PC-3 (cell line): Measurements from ENCODE around the gene FAM83G. TPM values are rescaled to one million over a fixed set of nuclear protein-coding genes. Genes with fewer than 3 reads are reported as not detected.

Experiments used
- ATAC-seq: fragments of 200-7000 bp; cut with Tn5 transposase; 2 replicates; pipeline ENCODE4 v1.9.1; 2020; ENCODE audit warnings: mild to moderate bottlenecking, moderate library complexity
- BruUV-seq: library from RNA; stranded (reverse); fragments of 400-500 nt; replicated peaks from 2 replicates; lab custom pipeline; 2021; lab: Mats Ljungman, UMichigan
- CTCF ChIA-PET: fragments of 300-600 bp; sonication (Branson Sonifier 250); formaldehyde crosslinking; loops from one replicate; lab custom pipeline; 2022; ENCODE audit warnings: antibody characterized with exemption; lab: Charles Lee
- POLR2A ChIA-PET: fragments of 300-600 bp; sonication (Branson Sonifier 250); formaldehyde crosslinking; loops from one replicate; lab custom pipeline; 2022; ENCODE audit warnings: antibody characterized with exemption; ENCODE audit not compliant: unreplicated experiment; lab: Charles Lee
- DNase-seq: peaks from one replicate; pipeline ENCODE4 v3.0.0-alpha.2; 2015
- H2AFZ ChIP-seq: fragments of 300-600 bp; sonication (generic); 2 replicates; pipeline ENCODE4 v1.6.0; 2016; ENCODE audit warnings: antibody characterized with exemption, low read length
- H3F3A ChIP-seq: fragments of 300-600 bp; sonication (generic); one replicate; pipeline ENCODE4 v1.6.0; 2017; ENCODE audit warnings: antibody characterized with exemption, low read length, control low read depth, mild to moderate bottlenecking; ENCODE audit not compliant: unreplicated experiment
- H3K27ac ChIP-seq: fragments of 300-600 bp; sonication (generic); 2 replicates; pipeline ENCODE4 v1.5.1; 2016; ENCODE audit warnings: mild to moderate bottlenecking, low read length
- H3K27me3 ChIP-seq: fragments of 300-600 bp; sonication (generic); 2 replicates; pipeline ENCODE4 v1.6.1; 2016; ENCODE audit warnings: low read length, mixed read lengths
- H3K36me3 ChIP-seq: fragments of 300-600 bp; sonication (generic); 2 replicates; pipeline ENCODE4 v1.6.1; 2016; ENCODE audit warnings: low read depth, mixed run types, low read length, mixed read lengths
- H3K4me1 ChIP-seq: fragments of 300-600 bp; sonication (generic); 2 replicates; pipeline ENCODE4 v1.5.1; 2016; ENCODE audit warnings: low read length; ENCODE audit not compliant: insufficient read depth
- H3K4me2 ChIP-seq: fragments of 300-600 bp; sonication (generic); 2 replicates; pipeline ENCODE4 v1.6.0; 2016; ENCODE audit warnings: low read length
- H3K4me3 ChIP-seq: fragments of 300-600 bp; sonication (generic); 2 replicates; pipeline ENCODE4 v1.5.1; 2016; ENCODE audit warnings: mild to moderate bottlenecking, low read length, mixed read lengths
- H3K79me2 ChIP-seq: fragments of 300-600 bp; sonication (generic); 2 replicates; pipeline ENCODE4 v1.6.1; 2017; ENCODE audit warnings: low read length, mixed read lengths
- H3K9ac ChIP-seq: fragments of 300-600 bp; sonication (generic); 2 replicates; pipeline ENCODE4 v1.6.0; 2016; ENCODE audit warnings: mild to moderate bottlenecking, low read length
- H3K9me2 ChIP-seq: fragments of 300-600 bp; sonication (generic); replicated peaks from 2 replicates; pipeline ENCODE4 v1.6.1; 2016; ENCODE audit warnings: mixed run types, low read length, mixed read lengths
- H3K9me3 ChIP-seq: fragments of 300-600 bp; sonication (generic); 2 replicates; pipeline ENCODE4 v1.6.1; 2016; ENCODE audit warnings: low read length, mixed read lengths
- H4K20me1 ChIP-seq: fragments of 300-600 bp; sonication (generic); 2 replicates; pipeline ENCODE4 v1.6.1; 2016; ENCODE audit warnings: low read length, mixed read lengths
- EZH2 ChIP-seq: fragments of 300-600 bp; sonication (generic); IDR thresholded peaks from one replicate; pipeline ENCODE4 v1.6.1; 2017; ENCODE audit warnings: antibody characterized with exemption, mild to moderate bottlenecking, low read length; ENCODE audit not compliant: unreplicated experiment
- EZH2phosphoT487 ChIP-seq: fragments of 300-600 bp; sonication (generic); IDR thresholded peaks from 2 replicates; pipeline ENCODE4 v1.6.1; 2018; ENCODE audit warnings: mild to moderate bottlenecking, antibody characterized with exemption, low read length, borderline replicate concordance
- intact Hi-C: fragments of 100-400 bp; cut with micrococcal nuclease; formaldehyde crosslinking; loops from 2 replicates; pipeline ENCODE4 v1.9.0; 2023
- total RNA-seq: library from RNA; depleted of rRNA; stranded (reverse); fragments of >200 nt; gene quantifications from 2 replicates; pipeline ENCODE4 v1.2.3, GENCODE V29; 2014
- TF ChIP-seq, protein P1 (sequence below): fragments of 300-600 bp; sonication (generic); conservative IDR thresholded peaks from 2 replicates; pipeline ENCODE4 v1.5.1; 2017; ENCODE audit warnings: antibody characterized with exemption, low read depth, mild to moderate bottlenecking, low read length

FAM83G gene
- total RNA-seq, 1 experiment from 2014 or later = 0.26 TPM

GRCh38 chr17:19003543-19004420 is 782 bp downstream of the FAM83G start:
- intact Hi-C loops = no loop called here
- no TSS peak for BruUV-seq
- CTCF ChIA-PET = no interaction called here

GRCh38 chr17:19002805-19003542 is 1.6 kb downstream of the FAM83G start:
- CTCF ChIA-PET = no interaction called here
- no peaks in the 10 kb centered on the region for H3K27me3 ChIP-seq
- no peaks in the 10 kb centered on the region for H3F3A ChIP-seq
- no peaks in the 10 kb centered on the region for H3K9me2 ChIP-seq
- no peak overlapping the region for H3K9ac ChIP-seq
- TF ChIP-seq, protein P1, sequence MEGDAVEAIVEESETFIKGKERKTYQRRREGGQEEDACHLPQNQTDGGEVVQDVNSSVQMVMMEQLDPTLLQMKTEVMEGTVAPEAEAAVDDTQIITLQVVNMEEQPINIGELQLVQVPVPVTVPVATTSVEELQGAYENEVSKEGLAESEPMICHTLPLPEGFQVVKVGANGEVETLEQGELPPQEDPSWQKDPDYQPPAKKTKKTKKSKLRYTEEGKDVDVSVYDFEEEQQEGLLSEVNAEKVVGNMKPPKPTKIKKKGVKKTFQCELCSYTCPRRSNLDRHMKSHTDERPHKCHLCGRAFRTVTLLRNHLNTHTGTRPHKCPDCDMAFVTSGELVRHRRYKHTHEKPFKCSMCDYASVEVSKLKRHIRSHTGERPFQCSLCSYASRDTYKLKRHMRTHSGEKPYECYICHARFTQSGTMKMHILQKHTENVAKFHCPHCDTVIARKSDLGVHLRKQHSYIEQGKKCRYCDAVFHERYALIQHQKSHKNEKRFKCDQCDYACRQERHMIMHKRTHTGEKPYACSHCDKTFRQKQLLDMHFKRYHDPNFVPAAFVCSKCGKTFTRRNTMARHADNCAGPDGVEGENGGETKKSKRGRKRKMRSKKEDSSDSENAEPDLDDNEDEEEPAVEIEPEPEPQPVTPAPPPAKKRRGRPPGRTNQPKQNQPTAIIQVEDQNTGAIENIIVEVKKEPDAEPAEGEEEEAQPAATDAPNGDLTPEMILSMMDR = no peak
- TF ChIP-seq EZH2 (no peak), EZH2phosphoT487 (no peak)
- no peaks in the 10 kb centered on the region for H4K20me1 ChIP-seq
- H3K4me3 ChIP-seq = no peak overlapping the region
- DNase-seq (no peak), ATAC-seq (no peak)
- no peaks in the 10 kb centered on the region for H3K79me2 ChIP-seq
- H3K27ac ChIP-seq = no peak overlapping the region
- no TSS peak for BruUV-seq
- H2AFZ ChIP-seq = no peak overlapping the region
- no peaks in the 10 kb centered on the region for H3K36me3 ChIP-seq
- H3K9me3 ChIP-seq = no peaks in the 10 kb centered on the region
- POLR2A ChIA-PET = no interaction called here
- no peak overlapping the region for H3K4me2 ChIP-seq
- H3K4me1 ChIP-seq = peaks cover 5% of the 10 kb centered on the region; the same call in 1 of the 2 replicates
- intact Hi-C loops = no loop called here

More at GRCh38 chr17:19003543-19004420, 782 bp downstream of the FAM83G start:
- POLR2A ChIA-PET = no interaction called here
- ATAC-seq (no peak), DNase-seq (no peak)
- Histone ChIP-seq H3K4me1 (peaks cover 5% of the 10 kb centered on the region; the same call in 1 of the 2 replicates), H3K4me3 (no peak overlapping the region), H3F3A (no peaks in the 10 kb centered on the region), H3K4me2 (no peak overlapping the region), H3K9ac (no peak overlapping the region), H3K27ac (no peak overlapping the region), H3K27me3 (no peaks in the 10 kb centered on the region), H2AFZ (no peak overlapping the region), H4K20me1 (no peaks in the 10 kb centered on the region), H3K9me2 (no peaks in the 10 kb centered on the region), H3K9me3 (no peaks in the 10 kb centered on the region), H3K79me2 (no peaks in the 10 kb centered on the region), H3K36me3 (no peaks in the 10 kb centered on the region)
- TF ChIP-seq EZH2 = no peak
- no peak for TF ChIP-seq EZH2phosphoT487
- TF ChIP-seq, protein P1 = no peak
